ENCODE data around the gene EFCC1.

- TF ChIP-seq CTCF (conservative IDR thresholded peaks at IDR 0.05; ENCODE audit: low read length) (no peak), EZH2phosphoT487 (IDR thresholded peaks at IDR 0.05; ENCODE audit: borderline replicate concordance, low read depth, low read length) (no peak)
Measured at GRCh38 chr3:129045675-129046036, 44.6 kb downstream of the EFCC1 start.

All from OCI-LY7 (cell line).